ENCODE results near the gene CAPN7.
A peak's percentile ranks its signal among the peaks of the same experiment; 100 is the strongest.

Gene CAPN7

DNA sequence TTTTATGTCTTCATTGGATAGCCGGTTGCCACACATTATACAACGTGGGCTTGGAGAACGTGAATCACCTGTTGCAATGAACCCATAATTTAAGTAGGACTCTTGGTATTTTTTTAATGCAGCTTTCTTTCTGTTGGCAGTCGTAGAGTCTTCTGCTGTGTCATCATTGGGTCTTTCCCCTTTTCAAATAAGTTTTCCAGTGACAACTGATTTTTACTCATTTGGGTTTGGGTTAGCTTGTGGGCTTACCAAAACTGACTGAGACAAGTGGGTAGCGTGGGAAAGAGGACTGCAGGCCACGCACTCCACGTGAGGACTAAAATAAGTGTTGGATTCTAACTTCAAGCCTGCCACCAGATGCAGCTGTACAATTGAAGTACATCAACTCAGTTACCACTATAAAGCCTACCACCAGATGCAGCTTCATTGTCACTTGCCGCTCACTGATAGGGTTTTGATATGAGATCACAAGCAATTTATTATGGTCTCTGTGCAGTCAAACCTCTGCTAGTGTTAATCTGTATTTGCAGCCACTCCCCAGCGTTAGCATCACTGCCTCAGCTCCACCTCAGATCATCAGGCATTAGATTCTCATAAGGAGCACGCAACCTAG lies 6.4 kb upstream of the CAPN7 start:
- no peak for DNase-seq (ENCODE audit: low read depth)
- peaks cover 3% of the 10 kb centered on the region for H3K27me3 ChIP-seq (replicated peaks; ENCODE audit: control insufficient read depth, insufficient read depth, low read length)
- no peaks in the 10 kb centered on the region for H3K36me3 ChIP-seq (ENCODE audit: control insufficient read depth, insufficient read depth, low read length, severe bottlenecking)
- no peak overlapping the region for H3K4me3 ChIP-seq (ENCODE audit: low read length)
- H3K9me3 ChIP-seq (ENCODE audit: control insufficient read depth, low read length): no peaks in the 10 kb centered on the region
- no peaks in the 10 kb centered on the region for H3K4me1 ChIP-seq (ENCODE audit: control insufficient read depth, insufficient read depth, low read length)
- no peak overlapping the region for H3K9ac ChIP-seq (ENCODE audit: low read length)

DNA sequence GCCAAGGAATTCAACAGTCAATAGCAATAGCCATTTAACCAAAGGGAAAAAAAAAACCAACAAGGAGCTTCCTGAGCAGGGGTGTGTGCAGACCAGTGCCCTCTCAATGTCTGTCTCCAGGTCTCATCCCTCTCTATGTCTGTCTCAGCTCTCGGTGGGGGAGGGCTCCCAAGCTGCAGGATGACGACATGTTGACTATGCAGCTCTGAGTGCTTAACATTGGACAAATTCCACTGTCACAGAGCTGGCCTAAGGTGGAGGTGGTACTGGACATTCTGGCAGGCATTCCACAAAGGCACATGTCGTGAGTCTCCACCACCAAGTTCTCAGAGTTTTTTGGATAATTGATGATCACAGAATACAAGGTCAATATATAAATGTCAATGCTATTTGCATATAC lies 2.0 kb upstream of the CAPN7 start:
- Histone ChIP-seq H3K9me3 (ENCODE audit: control insufficient read depth, low read length) (no peaks in the 10 kb centered on the region), H3K4me3 (ENCODE audit: low read length) (no peak overlapping the region), H3K36me3 (ENCODE audit: control insufficient read depth, insufficient read depth, low read length, severe bottlenecking) (no peaks in the 10 kb centered on the region), H3K9ac (ENCODE audit: low read length) (peak overlapping the region; percentile 1), H3K27me3 (replicated peaks; ENCODE audit: control insufficient read depth, insufficient read depth, low read length) (no peaks in the 10 kb centered on the region), H3K4me1 (ENCODE audit: control insufficient read depth, insufficient read depth, low read length) (peaks cover 19% of the 10 kb centered on the region)
- DNase-seq (ENCODE audit: low read depth): peak; percentile 15

DNA sequence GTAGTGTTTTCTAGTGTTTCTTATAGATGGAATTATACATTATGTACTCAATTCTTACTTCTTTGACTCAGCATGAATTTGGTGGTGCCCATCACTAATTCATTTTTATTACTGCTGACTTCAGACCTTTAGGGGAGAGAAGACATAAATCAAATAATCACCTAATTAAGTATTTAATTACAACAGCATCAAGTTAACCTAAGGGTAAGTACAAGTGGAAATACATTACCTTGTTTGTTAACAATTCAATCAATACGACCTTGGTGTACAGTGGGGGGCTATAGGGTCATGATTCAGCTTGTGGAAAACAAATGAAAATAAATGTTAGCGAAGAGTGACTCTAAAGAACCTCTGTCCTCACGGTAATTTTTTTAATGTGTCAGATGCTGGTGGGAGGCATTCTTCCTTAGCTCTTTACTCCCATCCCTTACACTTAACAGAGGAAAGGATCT lies 538 bp upstream of the CAPN7 start:
- Histone ChIP-seq H3K4me1 (ENCODE audit: control insufficient read depth, insufficient read depth, low read length) (peaks cover 19% of the 10 kb centered on the region), H3K9me3 (ENCODE audit: control insufficient read depth, low read length) (no peaks in the 10 kb centered on the region), H3K27me3 (replicated peaks; ENCODE audit: control insufficient read depth, insufficient read depth, low read length) (no peaks in the 10 kb centered on the region), H3K36me3 (ENCODE audit: control insufficient read depth, insufficient read depth, low read length, severe bottlenecking) (peaks cover 12% of the 10 kb centered on the region), H3K4me3 (ENCODE audit: low read length) (peak overlapping the region; percentile 91), H3K9ac (ENCODE audit: low read length) (peak overlapping the region; percentile 89)
- no peak for DNase-seq (ENCODE audit: low read depth)

DNA sequence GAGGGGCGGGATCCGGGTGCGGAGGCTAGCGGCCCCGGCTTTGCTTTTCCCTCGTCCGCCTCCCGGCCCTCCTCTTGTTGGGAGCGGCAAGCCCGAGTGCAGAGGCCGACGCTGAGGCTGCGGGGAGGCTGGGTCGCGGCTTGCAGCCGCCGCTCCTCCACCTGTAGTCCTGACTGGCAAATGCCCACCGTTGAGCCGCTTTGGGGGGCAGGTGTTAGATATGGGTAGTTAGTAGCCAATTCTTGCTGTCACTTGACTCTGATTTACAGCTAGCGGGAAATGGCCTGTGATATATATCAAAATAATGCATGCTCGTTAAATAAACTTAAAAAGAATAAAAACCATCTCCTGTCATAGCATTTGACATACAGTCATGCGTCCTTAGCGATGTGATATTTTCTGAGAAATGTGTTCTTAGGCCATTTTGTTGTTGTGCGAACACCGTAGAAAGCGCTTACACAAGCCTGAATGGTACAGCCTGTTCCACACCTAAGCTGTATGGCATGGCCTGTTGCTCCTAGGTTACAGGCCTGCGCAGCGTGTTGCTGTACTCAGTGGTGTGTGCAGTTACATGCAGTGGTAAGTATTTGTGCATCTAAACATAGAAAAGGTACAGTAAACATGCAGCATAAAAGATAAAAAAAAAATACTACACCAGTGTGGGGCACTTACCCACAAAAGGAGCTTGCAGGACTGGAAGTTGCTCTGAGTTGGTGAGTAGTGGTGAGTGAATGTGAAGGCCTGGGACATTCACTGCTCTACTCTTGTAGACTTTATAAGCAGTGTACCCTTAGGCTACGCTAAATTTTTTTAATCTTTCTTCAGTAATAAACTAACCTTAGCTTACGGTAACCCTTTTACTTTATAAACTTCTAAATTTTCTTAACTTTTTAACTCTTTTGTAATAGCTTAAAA lies 873 bp downstream of the CAPN7 start:
- Histone ChIP-seq H3K4me1 (ENCODE audit: control insufficient read depth, insufficient read depth, low read length) (peaks cover 19% of the 10 kb centered on the region), H3K9ac (ENCODE audit: low read length) (peak overlapping the region; percentile 99), H3K9me3 (ENCODE audit: control insufficient read depth, low read length) (no peaks in the 10 kb centered on the region), H3K27me3 (replicated peaks; ENCODE audit: control insufficient read depth, insufficient read depth, low read length) (no peaks in the 10 kb centered on the region), H3K36me3 (ENCODE audit: control insufficient read depth, insufficient read depth, low read length, severe bottlenecking) (peaks cover 21% of the 10 kb centered on the region), H3K4me3 (ENCODE audit: low read length) (peak overlapping the region; percentile 91)
- DNase-seq (ENCODE audit: low read depth): peak; percentile 60

DNA sequence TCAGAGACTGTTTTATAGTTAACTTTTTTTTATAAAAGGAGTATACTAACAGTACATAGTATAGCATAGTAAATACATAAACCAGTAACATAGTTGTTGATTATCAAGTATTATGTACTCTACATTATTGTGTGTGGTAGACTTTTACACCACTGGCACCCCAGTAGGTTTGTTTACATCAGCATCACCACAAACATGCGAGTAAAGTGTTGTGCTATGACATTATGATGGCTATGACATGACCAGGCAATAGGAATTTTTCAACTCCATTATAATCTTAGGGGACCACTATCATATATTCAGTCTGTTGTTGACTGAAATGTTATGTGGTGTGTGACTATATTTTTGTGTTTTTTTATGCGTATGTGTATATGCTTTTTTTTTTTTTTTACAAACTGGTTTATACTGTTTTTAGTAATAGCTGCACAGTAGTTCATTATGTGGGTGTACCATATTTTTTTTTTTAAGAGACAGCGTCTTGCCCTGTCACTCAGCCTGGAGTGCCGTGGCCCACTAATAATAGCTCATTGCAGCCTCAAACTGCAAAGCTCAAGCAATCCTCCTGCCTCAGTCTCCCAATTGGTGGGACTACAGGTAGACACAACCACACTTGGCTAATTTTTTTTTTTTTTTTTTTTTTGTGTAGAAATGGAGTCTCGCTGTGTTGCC lies 1.9 kb downstream of the CAPN7 start:
- DNase-seq (ENCODE audit: low read depth): peak; percentile 45
- peak overlapping the region; percentile 91 for H3K4me3 ChIP-seq (ENCODE audit: low read length)

DNA sequence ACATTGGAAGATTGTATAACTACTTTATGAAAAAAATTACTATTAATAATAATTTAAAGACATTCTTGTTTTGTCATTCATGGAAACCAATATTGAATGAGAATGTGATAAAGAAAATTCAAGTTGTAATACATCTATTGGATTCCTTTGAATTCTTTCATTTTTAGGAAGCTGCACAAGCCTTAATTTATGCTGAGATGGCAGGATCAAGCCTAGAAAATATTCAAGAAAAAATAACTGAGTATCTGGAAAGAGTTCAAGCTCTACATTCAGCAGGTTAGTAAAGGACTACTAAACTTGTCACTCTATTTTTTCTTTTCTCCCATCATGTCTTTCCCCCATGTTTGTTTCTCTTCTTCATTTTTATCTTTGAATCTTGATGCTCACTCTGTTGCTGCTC lies 5.9 kb downstream of the CAPN7 start:
- no peak overlapping the region for H3K4me3 ChIP-seq (ENCODE audit: low read length)
- H3K9ac ChIP-seq (ENCODE audit: low read length): no peak overlapping the region
- H3K27me3 ChIP-seq (replicated peaks; ENCODE audit: control insufficient read depth, insufficient read depth, low read length): no peaks in the 10 kb centered on the region
- H3K9me3 ChIP-seq (ENCODE audit: control insufficient read depth, low read length): no peaks in the 10 kb centered on the region
- no peak for DNase-seq (ENCODE audit: low read depth)
- peaks cover 36% of the 10 kb centered on the region for H3K4me1 ChIP-seq (ENCODE audit: control insufficient read depth, insufficient read depth, low read length)
- H3K36me3 ChIP-seq (ENCODE audit: control insufficient read depth, insufficient read depth, low read length, severe bottlenecking): peaks cover 59% of the 10 kb centered on the region

More for the DNA sequence above, 1.9 kb downstream of the CAPN7 start:
- Histone ChIP-seq H3K9me3 (ENCODE audit: control insufficient read depth, low read length) (no peaks in the 10 kb centered on the region), H3K27me3 (replicated peaks; ENCODE audit: control insufficient read depth, insufficient read depth, low read length) (no peaks in the 10 kb centered on the region), H3K36me3 (ENCODE audit: control insufficient read depth, insufficient read depth, low read length, severe bottlenecking) (peaks cover 31% of the 10 kb centered on the region), H3K4me1 (ENCODE audit: control insufficient read depth, insufficient read depth, low read length) (peaks cover 19% of the 10 kb centered on the region), H3K9ac (ENCODE audit: low read length) (peak overlapping the region; percentile 99)

DNA sequence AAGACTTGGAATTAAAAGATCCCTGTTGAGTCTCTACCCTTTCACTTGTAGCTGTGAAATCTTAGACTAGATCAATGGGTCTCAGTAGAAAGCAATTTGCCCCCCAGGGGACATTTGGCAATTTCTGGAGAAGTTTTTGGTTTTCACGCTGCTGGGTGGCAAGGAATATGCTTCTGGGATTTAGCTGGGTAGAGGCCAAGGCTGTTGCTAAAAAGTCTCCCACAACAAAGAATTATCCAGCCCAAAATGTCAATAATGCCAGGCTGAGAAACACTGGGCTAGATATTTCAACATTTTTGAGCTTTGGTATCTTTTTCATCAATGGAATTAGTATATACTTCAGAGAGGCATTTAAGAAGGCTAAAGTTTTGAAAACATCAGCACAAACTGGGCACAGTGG lies 8.7 kb downstream of the CAPN7 start:
- DNase-seq (ENCODE audit: low read depth): no peak
- H3K9me3 ChIP-seq (ENCODE audit: control insufficient read depth, low read length): no peaks in the 10 kb centered on the region
- H3K36me3 ChIP-seq (ENCODE audit: control insufficient read depth, insufficient read depth, low read length, severe bottlenecking): peaks cover 80% of the 10 kb centered on the region
- H3K4me3 ChIP-seq (ENCODE audit: low read length): no peak overlapping the region
- H3K4me1 ChIP-seq (ENCODE audit: control insufficient read depth, insufficient read depth, low read length): peaks cover 28% of the 10 kb centered on the region
- H3K27me3 ChIP-seq (replicated peaks; ENCODE audit: control insufficient read depth, insufficient read depth, low read length): no peaks in the 10 kb centered on the region
- H3K9ac ChIP-seq (ENCODE audit: low read length): no peak overlapping the region

DNA sequence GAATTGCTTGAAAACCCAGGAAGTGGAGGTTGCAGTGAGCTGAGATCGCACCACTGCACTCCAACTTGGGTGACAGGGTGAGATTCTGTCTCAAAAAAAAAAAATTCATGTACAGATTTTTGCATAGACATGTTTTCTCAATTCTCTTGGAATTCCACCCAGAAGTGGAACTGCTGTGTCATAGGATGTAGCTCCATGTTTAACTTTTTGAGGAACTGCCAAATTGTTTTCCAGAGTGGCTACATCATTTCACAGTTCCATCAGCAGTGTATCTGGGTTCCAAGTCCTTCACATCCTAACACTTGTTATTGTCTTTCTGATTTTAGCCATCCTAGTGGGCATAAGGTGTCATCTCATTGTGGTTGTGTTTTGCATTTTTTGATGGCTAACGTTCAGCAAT lies 9.9 kb downstream of the CAPN7 start:
- DNase-seq (ENCODE audit: low read depth): peak; percentile 3
- Histone ChIP-seq H3K27me3 (replicated peaks; ENCODE audit: control insufficient read depth, insufficient read depth, low read length) (no peaks in the 10 kb centered on the region), H3K4me3 (ENCODE audit: low read length) (no peak overlapping the region), H3K9me3 (ENCODE audit: control insufficient read depth, low read length) (no peaks in the 10 kb centered on the region), H3K36me3 (ENCODE audit: control insufficient read depth, insufficient read depth, low read length, severe bottlenecking) (peaks cover 82% of the 10 kb centered on the region), H3K9ac (ENCODE audit: low read length) (no peak overlapping the region), H3K4me1 (ENCODE audit: control insufficient read depth, insufficient read depth, low read length) (peaks cover 31% of the 10 kb centered on the region)

DNA sequence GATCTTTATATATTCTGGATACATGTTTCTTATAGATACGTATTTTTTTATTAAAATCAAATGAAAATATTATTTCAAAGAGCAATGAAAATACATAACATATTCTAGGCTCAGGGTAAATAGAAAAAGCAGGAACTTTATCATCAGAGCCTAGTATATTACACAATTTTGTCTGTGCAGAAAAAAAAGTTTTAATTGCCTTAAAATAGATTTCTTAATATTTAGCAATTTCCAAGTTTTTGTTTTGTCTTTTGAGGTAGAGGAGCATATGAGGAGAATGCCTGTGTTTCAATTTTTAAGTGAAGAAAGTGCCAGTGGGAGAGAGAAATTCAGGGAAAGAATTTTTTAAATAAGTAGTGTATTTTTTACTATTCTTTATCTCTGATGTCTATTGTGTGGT lies 10.5 kb downstream of the CAPN7 start:
- H3K9ac ChIP-seq (ENCODE audit: low read length): no peak overlapping the region
- H3K4me1 ChIP-seq (ENCODE audit: control insufficient read depth, insufficient read depth, low read length): peaks cover 31% of the 10 kb centered on the region
- DNase-seq (ENCODE audit: low read depth): no peak
- H3K4me3 ChIP-seq (ENCODE audit: low read length): no peak overlapping the region
- H3K27me3 ChIP-seq (replicated peaks; ENCODE audit: control insufficient read depth, insufficient read depth, low read length): no peaks in the 10 kb centered on the region
- no peaks in the 10 kb centered on the region for H3K9me3 ChIP-seq (ENCODE audit: control insufficient read depth, low read length)
- H3K36me3 ChIP-seq (ENCODE audit: control insufficient read depth, insufficient read depth, low read length, severe bottlenecking): peaks cover 82% of the 10 kb centered on the region

DNA sequence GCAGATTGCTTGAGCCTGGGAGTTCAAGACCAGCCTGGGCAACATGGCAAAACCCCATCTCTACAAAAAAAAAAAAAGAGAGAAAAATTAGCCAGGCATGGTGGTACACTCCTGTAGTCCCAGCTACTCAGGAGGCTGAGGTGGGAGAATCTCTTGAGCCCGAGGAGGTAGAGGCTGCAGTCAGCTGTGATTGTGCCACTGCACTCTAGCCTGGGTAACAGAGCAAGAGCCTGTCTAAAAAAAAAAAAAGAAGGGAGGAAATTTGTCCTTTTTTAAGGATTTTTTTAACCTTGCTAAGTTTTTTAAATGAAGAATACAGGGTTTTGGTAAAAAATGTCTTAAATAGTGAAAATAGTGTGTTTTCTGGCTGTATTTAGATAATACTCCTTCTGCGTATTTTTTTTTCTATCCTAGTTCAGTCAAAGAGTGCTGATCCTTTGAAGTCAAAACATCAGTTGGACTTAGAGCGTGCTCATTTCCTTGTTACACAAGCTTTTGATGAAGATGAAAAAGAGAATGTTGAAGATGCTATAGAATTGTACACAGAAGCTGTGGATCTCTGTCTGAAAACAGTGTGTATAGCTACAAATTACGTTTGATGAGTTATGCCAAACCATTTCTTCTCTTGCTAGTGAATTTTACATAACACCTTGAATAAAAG lies 11.1 kb downstream of the CAPN7 start:
- peaks cover 85% of the 10 kb centered on the region for H3K36me3 ChIP-seq (ENCODE audit: control insufficient read depth, insufficient read depth, low read length, severe bottlenecking)
- H3K9me3 ChIP-seq (ENCODE audit: control insufficient read depth, low read length): no peaks in the 10 kb centered on the region
- H3K27me3 ChIP-seq (replicated peaks; ENCODE audit: control insufficient read depth, insufficient read depth, low read length): no peaks in the 10 kb centered on the region
- peaks cover 35% of the 10 kb centered on the region for H3K4me1 ChIP-seq (ENCODE audit: control insufficient read depth, insufficient read depth, low read length)
- H3K9ac ChIP-seq (ENCODE audit: low read length): no peak overlapping the region
- no peak for DNase-seq (ENCODE audit: low read depth)
- H3K4me3 ChIP-seq (ENCODE audit: low read length): no peak overlapping the region

DNA sequence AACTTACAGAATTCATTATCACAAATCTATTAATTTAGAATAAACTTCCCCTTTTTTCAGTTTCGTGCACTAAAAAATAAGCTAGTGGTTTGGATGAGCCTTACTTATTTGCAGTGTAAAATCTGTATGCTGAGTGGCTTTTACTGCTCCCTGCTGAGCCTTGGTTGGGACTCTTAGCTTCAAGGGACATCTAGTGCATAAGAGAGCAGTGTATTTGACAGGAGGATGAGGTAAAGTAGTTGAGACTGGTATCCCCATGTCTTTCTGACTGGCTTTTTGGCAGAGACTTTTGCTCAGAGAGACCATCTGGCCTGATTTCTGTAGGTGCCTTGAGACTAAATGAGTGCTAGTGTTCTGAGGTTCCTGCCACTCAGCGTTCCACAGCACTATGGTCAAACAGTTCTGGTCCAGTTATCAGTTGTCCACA lies 11.8 kb downstream of the CAPN7 start:
- H3K4me3 ChIP-seq (ENCODE audit: low read length): no peak overlapping the region
- no peaks in the 10 kb centered on the region for H3K9me3 ChIP-seq (ENCODE audit: control insufficient read depth, low read length)
- H3K9ac ChIP-seq (ENCODE audit: low read length): no peak overlapping the region
- peaks cover 85% of the 10 kb centered on the region for H3K36me3 ChIP-seq (ENCODE audit: control insufficient read depth, insufficient read depth, low read length, severe bottlenecking)
- H3K4me1 ChIP-seq (ENCODE audit: control insufficient read depth, insufficient read depth, low read length): peaks cover 41% of the 10 kb centered on the region
- no peak for DNase-seq (ENCODE audit: low read depth)
- no peaks in the 10 kb centered on the region for H3K27me3 ChIP-seq (replicated peaks; ENCODE audit: control insufficient read depth, insufficient read depth, low read length)
